Right lung (tissue), 5 donors: ENCODE measurements around the gene FRMD1. TPM values are rescaled to one million over a fixed set of nuclear protein-coding genes. Genes with fewer than 3 reads are reported as not detected.

Experiments
- DNase-seq, 2 donors: peaks; one replicate each; pipeline ENCODE4 v3.0.0-alpha.2; 2013
- polyA plus RNA-seq, 5 donors: library from polyadenylated mRNA; unstranded; fragments of 120-200 nt; gene quantifications; one replicate each; pipeline versions ENCODE4 v1.2.1 to v1.2.3, GENCODE V29; 2013; ENCODE audit warnings: inconsistent platforms in 1 of 5, low replicate concordance in 1 of 5; ENCODE audit not compliant: insufficient read length in 5 of 5, insufficient read depth in 1 of 5

FRMD1 gene
- polyA plus RNA-seq, 5 donors = 2.3 to 7.2 (median 5.3) TPM

GRCh38 chr6:168096271-168096764, 17.3 kb upstream of the FRMD1 start:
- no peak for DNase-seq

DNA sequence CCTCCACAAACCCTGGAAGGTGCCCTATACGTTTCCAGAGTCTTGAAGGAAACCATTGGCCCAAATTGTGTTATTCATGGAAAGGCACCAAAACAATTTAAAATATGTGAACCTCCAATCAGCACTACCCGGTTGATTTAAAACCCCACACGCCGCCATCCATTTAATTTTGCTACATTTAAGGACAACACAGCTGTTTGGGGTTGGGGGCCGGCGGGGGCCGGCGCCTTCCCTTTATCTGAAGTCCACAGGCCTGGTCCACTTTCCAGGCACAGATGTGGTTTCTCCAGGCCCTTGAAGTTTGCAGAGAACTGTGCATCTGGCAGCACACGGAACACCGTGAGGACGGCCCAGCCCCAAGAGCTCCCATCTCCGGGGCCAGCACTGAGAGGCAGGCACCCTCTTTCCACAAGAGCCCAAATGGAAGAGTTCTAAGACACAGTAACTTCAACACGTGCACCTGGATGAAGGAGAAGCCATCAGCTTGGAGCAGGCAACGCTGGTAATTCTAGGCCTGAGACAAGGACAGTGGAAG, 16.8 kb upstream of the FRMD1 start:
- DNase-seq = no peak

GRCh38 chr6:168095171-168095691, 16.2 kb upstream of the FRMD1 start:
- no peak for DNase-seq

DNA sequence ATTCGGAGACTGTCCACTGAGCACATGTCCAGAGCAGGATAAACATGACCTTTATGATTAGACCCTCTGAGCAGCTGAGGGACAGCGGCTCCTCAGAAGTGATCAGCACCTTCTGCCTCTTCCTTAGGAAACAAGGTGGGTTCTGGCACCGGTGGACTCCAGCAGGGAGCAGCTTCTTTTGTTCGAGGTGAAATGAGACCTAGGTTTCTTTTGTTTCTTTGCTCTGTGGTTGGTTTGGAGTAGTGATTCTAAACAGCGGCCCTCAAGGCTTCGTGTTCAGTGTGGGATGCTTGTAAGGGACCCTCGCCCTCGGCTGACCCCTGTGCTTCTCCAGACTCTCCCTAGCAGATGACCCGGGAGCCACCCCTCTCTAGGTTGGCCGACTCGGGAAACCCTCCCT, 14.6 kb upstream of the FRMD1 start:
- DNase-seq = no peak

DNA sequence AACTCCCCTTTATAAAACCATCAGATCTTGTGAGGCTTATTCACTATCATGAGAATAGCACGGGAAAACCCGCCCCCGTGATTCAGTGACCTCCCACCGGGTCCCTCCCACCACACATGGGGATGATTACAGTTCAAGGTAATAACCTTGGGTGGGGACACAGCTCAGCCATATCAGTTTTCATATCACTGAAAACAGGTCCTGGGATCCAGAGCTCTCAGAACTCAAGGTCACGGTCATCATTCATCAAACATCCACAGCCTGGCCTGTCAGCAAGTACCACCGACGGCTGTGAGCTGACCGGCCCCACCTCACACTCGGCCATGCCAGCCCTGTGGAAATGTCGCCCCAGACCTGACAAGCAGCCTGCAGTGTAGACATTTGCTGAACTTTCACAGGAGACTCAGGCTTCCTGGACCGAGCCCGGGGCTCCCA, 14.1 kb upstream of the FRMD1 start:
- no peak for DNase-seq

DNA sequence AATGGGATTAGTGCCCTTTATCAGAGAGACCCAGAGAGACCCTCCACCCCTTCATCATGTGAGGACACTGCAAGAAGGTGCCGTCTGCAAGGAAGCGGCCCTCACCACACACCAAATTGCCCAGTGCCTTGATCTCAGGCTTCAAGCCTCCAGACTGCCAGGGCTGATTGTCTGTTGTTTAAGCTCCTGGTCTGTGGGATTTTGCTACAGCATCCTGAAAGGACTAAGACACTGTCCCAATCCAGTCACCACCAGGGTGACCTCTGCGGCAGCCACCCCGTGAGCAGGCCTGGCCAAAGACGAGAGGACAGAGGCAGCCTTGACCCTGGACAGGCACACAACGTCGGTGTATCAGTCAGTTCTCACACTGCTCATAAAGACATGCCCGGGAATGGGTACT, 13.5 kb upstream of the FRMD1 start:
- DNase-seq = no peak

DNA sequence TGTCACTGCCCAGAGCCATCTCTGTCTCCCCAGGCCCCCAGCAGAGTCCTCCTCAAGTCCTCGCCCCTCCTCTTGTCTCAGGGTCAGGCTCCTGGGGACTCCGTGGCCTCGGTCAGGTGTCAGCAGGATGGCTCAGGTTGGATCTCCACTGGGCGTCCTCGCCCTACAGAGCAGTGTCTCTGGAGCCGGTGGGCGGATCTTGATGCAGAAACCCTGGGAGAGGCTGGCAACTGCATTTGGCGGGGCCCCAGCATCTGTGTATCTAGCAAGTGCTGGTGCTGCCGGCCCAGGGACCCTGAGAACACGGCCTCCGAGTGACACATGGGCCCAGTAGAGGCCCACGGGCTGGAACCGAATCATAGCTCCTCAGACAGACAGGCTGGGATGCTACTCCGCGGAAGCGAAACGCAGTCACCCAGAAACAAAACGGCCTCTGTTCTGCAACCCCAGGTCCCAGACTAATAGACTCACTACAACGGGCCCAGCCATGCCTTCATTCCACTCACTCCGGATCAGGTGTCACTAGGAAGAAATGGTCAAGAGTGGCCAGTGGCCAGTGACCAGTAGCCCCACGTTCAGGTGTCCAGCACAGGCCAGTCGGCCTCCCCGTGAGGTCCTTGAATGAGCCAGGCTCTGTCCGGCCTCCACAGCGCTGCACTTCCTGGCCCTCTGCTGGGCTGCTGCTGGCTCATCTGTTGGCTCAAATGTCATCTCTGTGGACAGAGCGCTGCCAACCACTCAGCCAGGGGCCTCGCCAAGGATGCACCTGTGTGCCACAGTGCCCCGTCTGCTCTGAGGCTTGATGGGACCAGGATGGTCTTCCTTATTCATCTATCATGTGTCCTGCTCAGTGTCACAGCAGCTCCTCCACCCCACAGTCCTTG, 12.6 kb upstream of the FRMD1 start:
- no peak for DNase-seq

DNA sequence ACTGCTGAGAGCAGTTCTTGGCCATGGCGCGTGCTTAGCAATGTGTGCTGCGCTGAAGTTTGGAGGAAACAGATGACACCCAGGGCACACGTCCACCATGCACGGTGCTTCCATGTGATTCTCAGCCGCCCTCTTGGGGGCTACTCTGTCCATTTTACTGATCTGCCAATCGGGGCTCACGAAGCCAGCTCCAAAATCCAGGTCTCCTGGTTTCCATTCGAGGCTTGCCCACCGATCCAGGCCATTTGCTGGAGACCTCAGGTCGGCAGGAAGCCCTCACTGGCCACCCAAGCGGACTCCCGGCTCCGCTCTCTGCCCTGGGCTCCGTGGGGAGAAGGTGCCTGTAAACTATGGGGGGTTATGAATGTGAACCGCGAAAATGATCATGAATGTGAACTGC, 11.7 kb upstream of the FRMD1 start:
- DNase-seq = no peak

DNA sequence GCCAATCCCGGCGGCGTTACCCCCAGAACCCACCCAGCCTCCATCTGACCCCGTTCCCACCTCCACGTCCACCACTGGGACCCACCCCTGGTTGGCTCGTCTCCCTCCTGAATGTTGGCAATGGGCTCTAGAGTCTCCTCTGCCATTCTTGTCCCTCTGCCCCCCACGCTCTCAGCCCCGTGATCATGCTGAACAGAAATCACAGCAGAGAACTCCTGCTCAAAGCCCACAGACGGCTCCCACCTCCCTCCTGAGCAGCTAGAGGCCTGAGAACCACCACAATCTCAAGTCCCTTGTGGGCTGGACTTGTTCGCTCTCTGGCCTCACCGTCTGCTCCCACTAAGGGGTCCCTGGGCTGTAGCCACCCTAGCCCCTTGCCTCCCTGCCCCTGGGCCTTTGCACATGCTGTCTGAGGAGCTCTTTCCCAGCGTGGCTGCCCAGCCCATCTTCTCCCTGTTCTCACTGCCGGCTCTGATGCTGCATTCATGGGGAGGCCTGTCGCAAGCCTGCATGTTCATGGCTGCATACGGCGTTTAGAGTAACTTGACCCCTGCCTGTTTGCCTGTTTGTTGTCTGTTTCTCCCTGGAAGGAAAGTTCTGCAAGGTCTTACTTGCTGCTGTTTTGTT, 11.2 kb upstream of the FRMD1 start:
- no peak for DNase-seq

- no peak for DNase-seq
Observed at GRCh38 chr6:168089186-168090063, 10.4 kb upstream of the FRMD1 start.

- peak; percentile 72 to 80 for DNase-seq
Observed at GRCh38 chr6:168088161-168089053, 9.4 kb upstream of the FRMD1 start.

DNA sequence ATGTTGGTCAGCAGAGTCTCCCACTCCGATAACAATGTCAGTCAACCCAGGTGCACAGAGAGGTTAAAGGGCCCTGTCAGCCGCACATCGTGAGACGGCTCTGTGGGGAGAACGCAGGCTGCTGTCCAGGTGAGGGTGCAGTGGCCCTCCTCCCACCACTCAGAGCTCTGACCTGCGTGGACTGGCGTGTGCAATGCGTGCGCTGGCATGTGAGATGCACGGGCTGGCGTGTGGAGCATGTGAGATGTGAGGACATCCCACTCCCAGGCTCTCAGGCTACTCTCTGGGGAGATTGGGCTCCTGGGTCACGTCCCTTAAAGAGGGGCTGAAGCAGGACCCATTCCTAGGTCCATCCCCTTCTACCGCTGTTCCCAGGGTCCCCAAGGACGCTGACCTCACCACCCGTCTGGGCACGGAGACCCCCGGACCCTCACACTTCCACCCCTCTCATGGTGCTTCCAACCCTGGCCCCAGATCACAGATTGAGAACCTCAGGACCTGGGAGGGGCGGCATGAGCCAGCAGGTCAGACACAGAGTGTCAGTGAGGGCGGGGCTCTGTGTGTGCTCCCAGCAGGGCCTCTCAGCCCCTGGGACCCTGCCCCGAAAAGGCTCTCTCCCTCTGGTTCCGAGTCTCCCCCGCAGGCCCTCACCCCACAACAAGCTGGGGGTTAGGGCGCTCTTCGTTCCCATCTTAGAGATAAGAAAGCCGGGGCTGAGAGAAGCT, 8.6 kb upstream of the FRMD1 start:
- DNase-seq = no peak

DNA sequence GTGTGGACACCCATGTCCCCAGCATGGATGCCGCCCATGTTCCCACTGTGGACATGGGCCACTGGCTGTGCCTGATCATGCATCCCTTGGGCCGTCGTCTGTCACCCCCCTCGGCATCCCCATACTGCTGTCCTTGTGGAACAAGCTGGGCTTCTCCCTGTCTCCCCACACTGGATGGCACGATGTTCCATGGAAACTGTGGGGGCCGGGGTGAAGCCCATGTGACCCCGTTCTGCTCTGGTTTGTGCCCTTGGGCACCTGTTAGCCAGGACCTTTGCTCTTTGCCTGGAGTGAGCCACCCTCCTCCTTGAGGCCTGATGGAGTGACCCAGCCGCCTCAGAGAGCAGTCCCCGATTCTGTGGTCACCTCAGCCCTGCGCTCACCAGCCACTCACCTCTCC, 7.6 kb upstream of the FRMD1 start:
- no peak for DNase-seq

- no peak for DNase-seq
Observed at GRCh38 chr6:168086066-168086465, 7.1 kb upstream of the FRMD1 start.

DNA sequence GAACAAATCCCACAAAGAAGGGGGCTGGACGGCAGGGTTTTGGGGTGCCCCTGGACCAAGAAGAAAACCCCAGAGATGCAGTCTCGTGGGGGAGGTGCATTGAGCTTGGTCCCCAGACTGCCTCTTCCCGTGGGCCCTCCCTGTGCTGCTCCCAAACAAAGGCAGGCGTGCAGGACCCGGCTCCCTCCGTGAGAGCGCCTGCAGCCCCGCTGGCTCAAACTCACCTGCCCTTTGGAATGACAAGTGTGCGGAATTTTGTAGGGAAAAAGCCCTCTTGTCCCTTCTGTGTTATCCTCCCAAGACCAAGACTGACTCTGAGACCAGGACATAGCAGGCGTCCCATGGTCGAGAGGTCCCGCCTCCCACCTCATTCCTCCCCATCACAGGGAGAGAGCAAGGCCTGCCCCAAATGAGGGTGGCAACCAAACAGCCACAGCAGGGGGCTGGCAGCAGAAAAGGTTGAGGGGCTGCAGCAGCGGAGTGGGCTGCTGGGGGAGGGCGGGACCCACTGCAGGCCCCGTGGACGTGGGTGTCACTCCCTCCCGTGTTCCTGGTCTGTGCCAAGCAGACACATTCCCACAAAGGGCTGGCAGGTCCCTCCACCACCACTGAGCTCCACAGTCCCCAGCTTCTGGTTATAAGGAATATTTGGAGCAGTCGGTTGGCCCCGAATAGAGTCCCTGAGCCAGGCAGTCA, 5.6 kb upstream of the FRMD1 start:
- DNase-seq = no peak

GRCh38 chr6:168083514-168083885, 4.5 kb upstream of the FRMD1 start:
- no peak for DNase-seq

GRCh38 chr6:168082860-168083513, 4.0 kb upstream of the FRMD1 start:
- no peak for DNase-seq

DNA sequence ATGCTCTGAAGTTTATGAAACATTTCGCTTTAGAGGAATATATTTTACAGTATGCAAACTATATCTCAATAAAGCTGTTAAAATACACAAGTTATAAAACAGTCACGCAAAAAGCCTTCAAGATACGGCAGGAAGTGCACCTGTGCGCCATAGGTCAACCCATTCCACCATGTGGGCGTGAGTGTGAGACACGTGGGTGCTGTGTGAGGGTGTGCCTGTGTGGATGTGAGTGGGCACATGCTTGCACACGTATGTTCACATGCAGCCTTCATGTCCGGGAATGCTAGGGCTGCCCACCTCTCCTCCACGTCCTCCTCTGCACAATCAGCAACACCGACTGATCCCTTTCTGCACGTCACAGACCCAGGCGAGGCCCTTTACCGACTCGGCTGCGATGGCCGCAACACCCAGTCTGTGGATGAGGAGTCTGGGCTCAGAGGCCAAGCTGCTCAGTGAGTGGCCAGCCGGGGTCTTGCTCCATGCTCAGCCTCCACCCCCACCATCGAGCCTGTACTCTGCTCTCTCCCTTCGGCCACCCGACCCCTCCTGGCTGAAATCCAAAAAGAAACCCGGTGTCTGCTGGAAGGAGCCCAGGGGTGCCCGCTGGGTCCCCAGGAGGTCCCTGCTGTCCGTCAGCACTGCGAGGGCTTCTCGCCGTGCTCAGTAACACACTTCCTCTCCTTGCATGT, 3.0 kb upstream of the FRMD1 start:
- DNase-seq = no peak
